Testis (tissue), 3 donors: Measurements from ENCODE around the gene SMTNL1. TPM values are rescaled to one million over a fixed set of nuclear protein-coding genes. Genes with fewer than 3 reads are reported as not detected.

Experiments
- DNase-seq: peaks from one replicate; pipeline ENCODE4 v3.0.0-alpha.2; 2019
- H3K27ac ChIP-seq, 2 donors: fragments of 200-600 bp; sonication (generic); one replicate each; pipeline ENCODE4 v1.5.1; 2019
- H3K27me3 ChIP-seq: fragments of 200-600 bp; sonication (generic); one replicate; pipeline ENCODE4 v1.5.1; 2019
- H3K36me3 ChIP-seq: fragments of 200-600 bp; sonication (generic); one replicate; pipeline ENCODE4 v1.5.1; 2017; ENCODE audit warnings: low read depth; ENCODE audit errors: missing control alignments
- H3K4me1 ChIP-seq: fragments of 200-600 bp; sonication (generic); one replicate; pipeline ENCODE4 v1.5.1; 2019
- H3K4me3 ChIP-seq, 2 donors: fragments of 200-600 bp; sonication (generic); one replicate each; pipeline ENCODE4 v1.5.1; 2017 to 2019
- H3K9me3 ChIP-seq: fragments of 200-600 bp; sonication (generic); one replicate; pipeline ENCODE4 v1.5.1; 2017
- CTCF ChIP-seq, 3 experiments: fragments of 450-650 bp in 2 of 3; fragments of 200-600 bp in 1 of 3; sonication (generic) in 1 of 3; IDR thresholded peaks; one replicate each; pipeline ENCODE4 v1.5.1; 2016 to 2019; ENCODE audit warnings: antibody characterized with exemption in 3 of 3, mild to moderate bottlenecking in 2 of 3, moderate library complexity in 1 of 3
- POLR2A ChIP-seq: fragments of 450-650 bp; IDR thresholded peaks from one replicate; pipeline ENCODE4 v1.6.1; 2017; ENCODE audit warnings: antibody characterized with exemption, mild to moderate bottlenecking, moderate library complexity
- WGBS, 2 donors: methylation state at CpG; one replicate each; pipeline ENCODE4 v1.1.5; 2018; 5-methylcytosine and 5-hydroxymethylcytosine counted together
- intact Hi-C: fragments of 100-400 bp; cut with DNase I; formaldehyde crosslinking; loops from one replicate; pipeline ENCODE4 v1.15.1; 2023; ENCODE audit warnings: low total_unique reads
- polyA plus RNA-seq: library from polyadenylated mRNA; stranded (reverse); fragments of 350-450 nt; fragmentation: Illumina TruSeq; extraction: RNeasy Lipid Tissue Mini Kit (QIAGEN cat#74804); gene quantifications from one replicate; pipeline ENCODE4 v1.2.3, GENCODE V29; 2014; ENCODE audit warnings: low read depth, low replicate concordance; ENCODE audit not compliant: insufficient read depth
- total RNA-seq, 2 donors: library from RNA; depleted of rRNA; stranded (reverse); fragments of >200 nt; gene quantifications; one replicate each; pipeline ENCODE4 v1.2.3, GENCODE V29; 2016

Gene SMTNL1
- total and polyA plus RNA-seq, 3 donors from 2014 or later, result 0.37 to 2.0 (median 0.47) TPM

- intact Hi-C loops, result no loop called here
- H3K27me3 ChIP-seq, result no peaks in the 10 kb centered on the region
- TF ChIP-seq POLR2A, result no peak
- no peak for TF ChIP-seq CTCF (IDR thresholded peaks at IDR 0.05)
- no peak overlapping the region for H3K4me3 ChIP-seq
- 88 to 98% methylated on average over 3 of the region's 3 CpGs for WGBS, 2 donors
- H3K36me3 ChIP-seq, result no peaks in the 10 kb centered on the region
- H3K4me1 ChIP-seq, result no peaks in the 10 kb centered on the region
- H3K9me3 ChIP-seq, result no peaks in the 10 kb centered on the region
- H3K27ac ChIP-seq, result no peak overlapping the region
- DNase-seq, result no peak
Measured at GRCh38 chr11:57588046-57588710, 50.8 kb downstream of the SMTNL1 start.

GRCh38 chr11:57596266-57596885 is 59.0 kb downstream of the SMTNL1 start:
- Histone ChIP-seq H3K27ac (peak overlapping the region in 1 of 2 donors; percentile 93), H3K4me1 (no peaks in the 10 kb centered on the region), H3K9me3 (no peaks in the 10 kb centered on the region), H3K36me3 (no peaks in the 10 kb centered on the region), H3K4me3 (no peak overlapping the region), H3K27me3 (no peaks in the 10 kb centered on the region)
- intact Hi-C loops, result no loop called here
- TF ChIP-seq CTCF (IDR thresholded peaks at IDR 0.05) (no peak), POLR2A (no peak)
- 52 to 68% methylated on average over 5 of the region's 5 CpGs for WGBS, 2 donors
- DNase-seq, result no peak

GRCh38 chr11:57597461-57597915 is 60.1 kb downstream of the SMTNL1 start, which contains the start of gene SERPING1:
Gene SERPING1 (plus strand): TSS chr11:57597685. CDS start chr11:57598271, 586 bp downstream.
- no peak for TF ChIP-seq CTCF (IDR thresholded peaks at IDR 0.05)
- TF ChIP-seq POLR2A, result no peak
- intact Hi-C loops, result no loop called here
- Histone ChIP-seq H3K36me3 (no peaks in the 10 kb centered on the region), H3K27ac (peak within 1 kb of the TSS; percentile 83 to 93), H3K27me3 (no peaks in the 10 kb centered on the region), H3K9me3 (no peaks in the 10 kb centered on the region), H3K4me1 (no peaks in the 10 kb centered on the region), H3K4me3 (peak within 1 kb of the TSS; percentile 57 to 64)
- DNase-seq, result peak; percentile 73
- WGBS, 2 donors, result 0 to 12% methylated on average over 1 to 10 of the region's 10 CpGs

GRCh38 chr11:57597916-57598830 is 60.8 kb downstream of the SMTNL1 start:
- WGBS, 2 donors, result 2 to 4% methylated on average over 10 to 33 of the region's 33 CpGs
- H3K27me3 ChIP-seq, result no peaks in the 10 kb centered on the region
- peak; percentile 69 for DNase-seq
- intact Hi-C loops, result no loop called here
- H3K36me3 ChIP-seq, result no peaks in the 10 kb centered on the region
- H3K9me3 ChIP-seq, result no peaks in the 10 kb centered on the region
- peak overlapping the region; percentile 83 to 93 for H3K27ac ChIP-seq
- H3K4me1 ChIP-seq, result no peaks in the 10 kb centered on the region
- peak overlapping the region; percentile 57 to 64 for H3K4me3 ChIP-seq
- TF ChIP-seq POLR2A (no peak), CTCF (IDR thresholded peaks at IDR 0.05) (no peak)
